Erythroblast (primary cell): ENCODE results near the gene NOL4L.

Experiments used
- GATA1 ChIP-seq: IDR thresholded peaks from 2 replicates; pipeline ENCODE4 v1.6.1; 2011; ENCODE audit warnings: low read depth, mild to moderate bottlenecking, control low read depth, low read length, moderate library complexity
- POLR2A ChIP-seq: IDR thresholded peaks from 2 replicates; pipeline ENCODE4 v1.6.1; 2011; ENCODE audit warnings: mild to moderate bottlenecking, low read length

DNA sequence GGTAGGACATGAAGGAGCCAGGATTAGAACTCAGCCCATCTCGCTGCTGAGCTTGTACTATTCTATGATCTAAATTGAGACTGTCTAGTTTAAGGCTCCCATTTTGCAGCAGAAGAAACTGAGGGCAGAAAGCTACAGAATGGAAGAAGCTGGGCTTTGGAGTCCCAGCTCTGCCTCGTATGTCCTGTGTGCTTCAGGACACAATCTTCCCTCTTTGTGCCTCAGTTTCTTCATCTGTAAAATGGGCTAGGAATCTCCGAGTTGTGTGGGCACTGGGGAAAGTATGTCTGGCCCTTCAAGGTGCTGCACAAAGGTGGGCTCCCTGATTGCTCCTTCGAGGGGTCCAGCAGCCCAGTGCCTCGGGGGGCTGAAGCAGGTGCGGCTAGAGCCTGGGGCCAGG lies 20.7 kb downstream of the NOL4L start:
- TF ChIP-seq POLR2A: no peak
- TF ChIP-seq GATA1: no peak
